ENCODE measurements around the gene PITPNM3.
A peak's percentile ranks its signal among the peaks of the same experiment; 100 is the strongest.

The PITPNM3 gene

GRCh38 chr17:6556121-6557039, at the start of gene PITPNM3:
TSS of gene PITPNM3 (minus strand) at chr17:6556555. CDS start at chr17:6556406, 149 bp downstream.
- peak; percentile 86; the same call in 1 of the 2 replicates for TF ChIP-seq ZBTB7A (IDR thresholded peaks at IDR 0.05; ENCODE audit: low read depth)
- TF ChIP-seq TEAD4 (IDR thresholded peaks at IDR 0.05), result no peak
- no peak for TF ChIP-seq YY1 (IDR thresholded peaks at IDR 0.05; ENCODE audit: low read depth)
- TF ChIP-seq TAF1 (IDR thresholded peaks at IDR 0.05; ENCODE audit: low read depth), result no peak
- no peak for TF ChIP-seq MAX (IDR thresholded peaks at IDR 0.05)

- TF ChIP-seq NFIC (IDR thresholded peaks at IDR 0.05), result no peak
- TF ChIP-seq TCF12 (IDR thresholded peaks at IDR 0.05; ENCODE audit: low read depth), result no peak
These were observed 48.8 kb upstream of the PITPNM3 start for GRCh38 chr17:6605142-6605541.

GRCh38 chr17:6603744-6604325, 47.5 kb upstream of the PITPNM3 start:
- no peak for TF ChIP-seq USF1 (IDR thresholded peaks at IDR 0.05)
- no peak for TF ChIP-seq CREB1 (IDR thresholded peaks at IDR 0.05; ENCODE audit: low read depth)
- no peak for TF ChIP-seq TAF1 (IDR thresholded peaks at IDR 0.05; ENCODE audit: low read depth)
- no peak for TF ChIP-seq EGR1 (IDR thresholded peaks at IDR 0.05)

- TF ChIP-seq USF1 (IDR thresholded peaks at IDR 0.05) (no peak), TAF1 (IDR thresholded peaks at IDR 0.05; ENCODE audit: low read depth) (no peak), EGR1 (IDR thresholded peaks at IDR 0.05) (no peak), TCF12 (IDR thresholded peaks at IDR 0.05; ENCODE audit: low read depth) (no peak), ZBTB7A (IDR thresholded peaks at IDR 0.05; ENCODE audit: low read depth) (no peak), FOXM1 (IDR thresholded peaks at IDR 0.05; ENCODE audit: borderline replicate concordance, low read depth) (no peak), EP300 (IDR thresholded peaks at IDR 0.05; ENCODE audit: borderline replicate concordance) (no peak)
These were observed 45.8 kb upstream of the PITPNM3 start for GRCh38 chr17:6602141-6602540.

GRCh38 chr17:6599364-6599763, 43.0 kb upstream of the PITPNM3 start:
- no peak for TF ChIP-seq REST (IDR thresholded peaks at IDR 0.05; ENCODE audit: low read depth)
- no peak for TF ChIP-seq TAF1 (IDR thresholded peaks at IDR 0.05; ENCODE audit: low read depth)
- no peak for TF ChIP-seq EP300 (IDR thresholded peaks at IDR 0.05; ENCODE audit: borderline replicate concordance)
- no peak for TF ChIP-seq EGR1 (IDR thresholded peaks at IDR 0.05)
- no peak for TF ChIP-seq NFIC (IDR thresholded peaks at IDR 0.05)
- TF ChIP-seq TCF12 (IDR thresholded peaks at IDR 0.05; ENCODE audit: low read depth), result no peak
- no peak for TF ChIP-seq MAX (IDR thresholded peaks at IDR 0.05)
- no peak for TF ChIP-seq CREB1 (IDR thresholded peaks at IDR 0.05; ENCODE audit: low read depth)
- no peak for TF ChIP-seq TEAD4 (IDR thresholded peaks at IDR 0.05)
- no peak for TF ChIP-seq ZBTB7A (IDR thresholded peaks at IDR 0.05; ENCODE audit: low read depth)
- TF ChIP-seq YY1 (IDR thresholded peaks at IDR 0.05; ENCODE audit: low read depth), result no peak
- no peak for TF ChIP-seq CEBPB (IDR thresholded peaks at IDR 0.05)
- no peak for TF ChIP-seq FOXM1 (IDR thresholded peaks at IDR 0.05; ENCODE audit: borderline replicate concordance, low read depth)
- no peak for TF ChIP-seq USF1 (IDR thresholded peaks at IDR 0.05)
- no peak for TF ChIP-seq RAD21 (IDR thresholded peaks at IDR 0.05; ENCODE audit: low read depth)

- TF ChIP-seq TEAD4 (IDR thresholded peaks at IDR 0.05) (no peak), EP300 (IDR thresholded peaks at IDR 0.05; ENCODE audit: borderline replicate concordance) (no peak), CREB1 (IDR thresholded peaks at IDR 0.05; ENCODE audit: low read depth) (no peak), REST (IDR thresholded peaks at IDR 0.05; ENCODE audit: low read depth) (no peak), EGR1 (IDR thresholded peaks at IDR 0.05) (no peak), TCF12 (IDR thresholded peaks at IDR 0.05; ENCODE audit: low read depth) (no peak), RAD21 (IDR thresholded peaks at IDR 0.05; ENCODE audit: low read depth) (no peak), USF1 (IDR thresholded peaks at IDR 0.05) (no peak), MAX (IDR thresholded peaks at IDR 0.05) (no peak)
These were observed 41.4 kb upstream of the PITPNM3 start for GRCh38 chr17:6597727-6598126.

Data from Ishikawa (cell line).